Type B pancreatic cell (in vitro differentiated cells): ENCODE data around the gene SIGLEC14. TPM values are rescaled to one million over a fixed set of nuclear protein-coding genes. Genes with fewer than 3 reads are reported as not detected.

Experiments used
- DNase-seq: peaks from one replicate; pipeline ENCODE4 v3.0.0; 2021; ENCODE audit warnings: mixed read lengths; ENCODE audit not compliant: unreplicated experiment; ENCODE audit errors: extremely low spot score
- H3K27ac Mint-ChIP-seq: 2 replicates; pipeline ENCODE4 v1.8.0; 2021; ENCODE audit warnings: mild to moderate bottlenecking, mixed read lengths
- H3K27me3 Mint-ChIP-seq: 2 replicates; pipeline ENCODE4 v1.8.0; 2021; ENCODE audit warnings: mixed read lengths
- H3K36me3 Mint-ChIP-seq: 2 replicates; pipeline ENCODE4 v1.8.0; 2021; ENCODE audit warnings: mixed read lengths
- H3K4me1 Mint-ChIP-seq: one replicate; pipeline ENCODE4 v1.8.0; 2021; ENCODE audit warnings: mixed read lengths; ENCODE audit not compliant: unreplicated experiment
- H3K4me3 Mint-ChIP-seq: 2 replicates; pipeline ENCODE4 v1.8.0; 2021; ENCODE audit warnings: mild to moderate bottlenecking, mixed read lengths
- H3K9me3 Mint-ChIP-seq: 2 replicates; pipeline ENCODE4 v1.8.0; 2021; ENCODE audit warnings: mixed read lengths
- total RNA-seq: library from RNA; stranded (reverse); gene quantifications from 2 replicates; pipeline ENCODE4 v1.2.1, GENCODE V29; 2021; ENCODE audit warnings: low replicate concordance
- TF ChIP-seq, protein P1 (sequence below): fragments of 200-600 bp; sonication (generic); conservative IDR thresholded peaks from 2 replicates; pipeline ENCODE4 v1.5.0; 2021; ENCODE audit warnings: antibody characterized with exemption, mild to moderate bottlenecking

SIGLEC14 gene
- total RNA-seq, 1 donor from 2014 or later, result not detected

DNA sequence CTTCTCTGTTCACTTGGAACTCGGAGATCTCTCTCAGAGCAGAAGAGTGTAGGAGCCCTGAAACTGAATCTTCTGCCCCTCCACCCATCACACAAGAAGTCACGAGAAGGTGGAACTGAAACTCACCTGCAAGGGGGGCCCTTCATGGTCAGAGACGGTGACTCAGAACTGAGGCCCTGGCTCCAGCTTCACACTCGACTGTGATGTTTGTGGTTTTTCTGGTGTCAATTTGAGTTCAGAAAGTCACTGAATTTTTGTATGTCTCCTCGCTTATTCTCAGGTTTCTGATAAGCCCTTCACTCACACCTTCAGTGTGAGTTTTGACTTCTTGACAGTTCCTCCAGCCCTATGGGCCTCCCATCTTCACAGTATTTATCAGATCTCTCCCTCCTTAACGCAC, 39.5 kb downstream of the SIGLEC14 start:
- no peak overlapping the region for H3K4me3 Mint-ChIP-seq
- no peaks in the 10 kb centered on the region for H3K4me1 Mint-ChIP-seq
- peaks cover 2% of the 10 kb centered on the region for H3K27me3 Mint-ChIP-seq
- no peak overlapping the region for H3K27ac Mint-ChIP-seq
- no peak for DNase-seq
- H3K36me3 Mint-ChIP-seq, result no peaks in the 10 kb centered on the region
- TF ChIP-seq, protein P1, sequence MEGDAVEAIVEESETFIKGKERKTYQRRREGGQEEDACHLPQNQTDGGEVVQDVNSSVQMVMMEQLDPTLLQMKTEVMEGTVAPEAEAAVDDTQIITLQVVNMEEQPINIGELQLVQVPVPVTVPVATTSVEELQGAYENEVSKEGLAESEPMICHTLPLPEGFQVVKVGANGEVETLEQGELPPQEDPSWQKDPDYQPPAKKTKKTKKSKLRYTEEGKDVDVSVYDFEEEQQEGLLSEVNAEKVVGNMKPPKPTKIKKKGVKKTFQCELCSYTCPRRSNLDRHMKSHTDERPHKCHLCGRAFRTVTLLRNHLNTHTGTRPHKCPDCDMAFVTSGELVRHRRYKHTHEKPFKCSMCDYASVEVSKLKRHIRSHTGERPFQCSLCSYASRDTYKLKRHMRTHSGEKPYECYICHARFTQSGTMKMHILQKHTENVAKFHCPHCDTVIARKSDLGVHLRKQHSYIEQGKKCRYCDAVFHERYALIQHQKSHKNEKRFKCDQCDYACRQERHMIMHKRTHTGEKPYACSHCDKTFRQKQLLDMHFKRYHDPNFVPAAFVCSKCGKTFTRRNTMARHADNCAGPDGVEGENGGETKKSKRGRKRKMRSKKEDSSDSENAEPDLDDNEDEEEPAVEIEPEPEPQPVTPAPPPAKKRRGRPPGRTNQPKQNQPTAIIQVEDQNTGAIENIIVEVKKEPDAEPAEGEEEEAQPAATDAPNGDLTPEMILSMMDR, result no peak
- H3K9me3 Mint-ChIP-seq, result no peaks in the 10 kb centered on the region

DNA sequence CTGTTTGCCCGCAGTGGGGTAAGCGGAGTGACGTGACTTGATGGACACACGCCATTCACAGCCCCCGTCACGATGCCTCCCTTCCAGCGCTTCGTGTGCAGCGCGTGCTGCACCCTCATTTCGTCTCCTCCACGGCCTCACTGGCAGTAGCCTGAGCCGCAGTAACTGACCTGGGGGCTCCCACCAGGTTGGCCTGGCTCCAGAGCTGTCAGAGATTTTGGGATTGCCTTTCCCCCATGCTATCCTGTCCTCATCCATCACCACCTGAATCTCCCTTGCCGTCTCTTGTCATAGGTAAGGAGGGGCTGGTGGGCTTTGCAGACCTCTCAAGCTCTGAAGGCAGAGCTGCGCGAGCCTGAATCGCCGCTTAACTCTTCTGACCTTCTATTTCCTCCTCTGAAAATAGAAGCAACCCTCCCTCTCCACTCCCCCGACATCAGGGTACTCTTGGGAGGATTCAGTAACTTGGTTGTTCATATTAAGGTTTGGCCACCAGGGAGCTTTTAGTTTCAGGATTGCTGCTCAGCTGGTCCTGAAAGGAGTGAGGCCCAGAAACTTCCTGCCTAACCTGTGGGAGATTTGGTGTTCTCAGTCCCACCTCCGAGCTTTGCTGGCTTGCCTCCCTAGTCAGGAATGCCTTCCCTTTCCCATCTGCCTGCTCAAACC, 44.3 kb downstream of the SIGLEC14 start:
- no peak for DNase-seq
- Mint-ChIP-seq H3K27me3 (peaks cover 2% of the 10 kb centered on the region), H3K4me1 (no peaks in the 10 kb centered on the region), H3K4me3 (no peak overlapping the region), H3K36me3 (no peaks in the 10 kb centered on the region), H3K9me3 (no peaks in the 10 kb centered on the region), H3K27ac (no peak overlapping the region)
- TF ChIP-seq, protein P1, result no peak

- H3K27ac Mint-ChIP-seq, result no peak overlapping the region
- no peak for DNase-seq
- H3K9me3 Mint-ChIP-seq, result no peaks in the 10 kb centered on the region
- TF ChIP-seq, protein P1, result no peak
- peaks cover 2% of the 10 kb centered on the region for H3K27me3 Mint-ChIP-seq
- H3K4me1 Mint-ChIP-seq, result no peaks in the 10 kb centered on the region
- H3K4me3 Mint-ChIP-seq, result no peak overlapping the region
- H3K36me3 Mint-ChIP-seq, result no peaks in the 10 kb centered on the region
Observed at GRCh38 chr19:51600940-51601580, 45.6 kb downstream of the SIGLEC14 start.

- H3K4me3 Mint-ChIP-seq, result no peak overlapping the region
- H3K9me3 Mint-ChIP-seq, result no peaks in the 10 kb centered on the region
- H3K36me3 Mint-ChIP-seq, result no peaks in the 10 kb centered on the region
- peaks cover 7% of the 10 kb centered on the region for H3K4me1 Mint-ChIP-seq
- TF ChIP-seq, protein P1, result no peak
- H3K27ac Mint-ChIP-seq, result no peak overlapping the region
- H3K27me3 Mint-ChIP-seq, result peaks cover 2% of the 10 kb centered on the region
- DNase-seq, result no peak
Observed at GRCh38 chr19:51599084-51599483, 47.5 kb downstream of the SIGLEC14 start.

DNA sequence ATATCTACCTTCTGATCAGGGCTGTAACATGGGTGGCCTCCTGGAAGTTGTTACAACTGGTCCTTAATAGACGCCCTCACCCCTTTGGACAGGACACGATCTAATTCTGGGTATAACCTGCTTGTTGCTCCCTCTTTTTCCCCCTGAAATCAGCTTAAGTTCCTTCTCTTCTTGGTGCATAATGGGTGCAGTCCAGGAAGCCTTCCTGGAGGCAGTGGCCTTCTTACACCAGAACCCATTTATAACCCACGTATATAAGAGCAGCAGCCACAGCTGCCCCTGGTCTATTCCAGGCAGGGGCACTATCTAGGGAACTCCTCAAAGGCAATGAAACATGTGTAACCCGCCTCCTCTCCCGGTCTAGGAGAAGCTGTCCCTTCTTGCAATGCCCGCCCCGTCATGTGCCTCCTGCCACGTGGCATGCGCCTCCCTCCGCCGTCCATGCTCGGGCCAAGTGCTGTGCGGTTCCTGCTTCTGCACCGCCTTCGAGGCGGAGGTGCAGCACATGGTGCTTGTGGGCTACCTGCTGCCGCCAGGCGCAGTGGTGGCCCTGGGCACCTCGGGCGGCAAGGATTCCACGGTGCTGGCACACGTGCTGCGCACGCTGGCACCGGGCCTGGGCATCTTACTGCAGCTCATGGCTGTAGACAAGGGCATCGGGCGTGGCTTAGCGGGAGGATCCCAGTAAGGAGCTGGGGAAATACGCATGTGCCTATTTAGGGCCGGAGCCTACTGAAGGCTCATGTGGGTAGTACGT, 48.3 kb downstream of the SIGLEC14 start:
- TF ChIP-seq, protein P1, result no peak
- no peak overlapping the region for H3K4me3 Mint-ChIP-seq
- no peak overlapping the region for H3K27ac Mint-ChIP-seq
- H3K4me1 Mint-ChIP-seq, result peaks cover 10% of the 10 kb centered on the region
- no peak for DNase-seq
- H3K27me3 Mint-ChIP-seq, result peaks cover 2% of the 10 kb centered on the region
- H3K36me3 Mint-ChIP-seq, result no peaks in the 10 kb centered on the region
- H3K9me3 Mint-ChIP-seq, result no peaks in the 10 kb centered on the region
